ENCODE results near the gene STX3. TPM values are rescaled to one million over a fixed set of nuclear protein-coding genes. Genes with fewer than 3 reads are reported as not detected.
A peak's percentile ranks its signal among the peaks of the same experiment; 100 is the strongest.
"Not testable (repeated sequence)": the region's sequence is repeated elsewhere in the genome, so short reads cannot be mapped to it uniquely, and the experiment has no call there.

STX3 gene
- total RNA-seq, 1 donor from 2014 or later, result 14.5 TPM

GRCh38 chr11:59810911-59811259, 55.7 kb downstream of the STX3 start:
- Mint-ChIP-seq H3K9me3 (no peaks in the 10 kb centered on the region), H3K4me3 (peak overlapping the region; percentile 92), H3K27ac (peak overlapping the region; percentile 87), H3K36me3 (ENCODE audit: low read depth) (peaks cover 29% of the 10 kb centered on the region), H3K27me3 (peaks cover 3% of the 10 kb centered on the region), H3K4me1 (peaks cover 20% of the 10 kb centered on the region)
- DNase-seq (no peak), ATAC-seq (ENCODE audit: low read depth) (no peak)
- TF ChIP-seq CTCF (IDR thresholded peaks at IDR 0.05), result no peak
- intact Hi-C loops (cut with micrococcal nuclease), result loop anchor here (1.0 to 2.0 kb wide), 4 partner anchors 56 to 261 kb away; partner anchors contain the start of genes OSBP, PATL1 and STX3
- ChIA-PET CTCF (interaction anchor here (1.4 to 3.1 kb wide), 2 partner anchors 50 to 56 kb away, joined by 3 to 17 read pairs; partner anchors contain the start of gene STX3), POLR2A (interaction anchor here (0.7 to 1.6 kb wide), 3 partner anchors 44 to 56 kb away, joined by 3 to 10 read pairs (median 3); partner anchors contain the start of gene STX3)

GRCh38 chr11:59812220-59812619, 57.0 kb downstream of the STX3 start:
- TF ChIP-seq CTCF (IDR thresholded peaks at IDR 0.05), result no peak
- intact Hi-C loops (cut with micrococcal nuclease), result no loop called here
- CTCF ChIA-PET, result no interaction called here
- H3K4me1 Mint-ChIP-seq, result peaks cover 27% of the 10 kb centered on the region
- peaks cover 17% of the 10 kb centered on the region for H3K36me3 Mint-ChIP-seq (ENCODE audit: low read depth)
- DNase-seq, result no peak
- H3K4me3 Mint-ChIP-seq, result no peak overlapping the region
- no peak for ATAC-seq (ENCODE audit: low read depth)
- peaks cover 3% of the 10 kb centered on the region for H3K27me3 Mint-ChIP-seq
- no peak overlapping the region for H3K27ac Mint-ChIP-seq
- no peaks in the 10 kb centered on the region for H3K9me3 Mint-ChIP-seq
- POLR2A ChIA-PET, result no interaction called here

GRCh38 chr11:59813364-59813763, 58.2 kb downstream of the STX3 start:
- no peak for ATAC-seq (ENCODE audit: low read depth)
- peaks cover 3% of the 10 kb centered on the region for H3K27me3 Mint-ChIP-seq
- ChIA-PET POLR2A (no interaction called here), CTCF (no interaction called here)
- H3K9me3 Mint-ChIP-seq, result no peaks in the 10 kb centered on the region
- no peak for TF ChIP-seq CTCF (IDR thresholded peaks at IDR 0.05)
- intact Hi-C loops (cut with micrococcal nuclease), result no loop called here
- peaks cover 29% of the 10 kb centered on the region for H3K4me1 Mint-ChIP-seq
- H3K27ac Mint-ChIP-seq, result no peak overlapping the region
- no peak overlapping the region for H3K4me3 Mint-ChIP-seq
- DNase-seq, result no peak
- peaks cover 9% of the 10 kb centered on the region for H3K36me3 Mint-ChIP-seq (ENCODE audit: low read depth)

- ChIA-PET POLR2A (interaction anchor here (0.7 kb wide), 1 partner anchor 384 kb away, joined by 4 read pairs; no protein-coding TSS in a partner anchor), CTCF (interaction anchor here (1.0 kb wide), 1 partner anchor 60 kb away, joined by 3 read pairs; no protein-coding TSS in a partner anchor)
- TF ChIP-seq CTCF (IDR thresholded peaks at IDR 0.05), result no peak
- H3K9me3 Mint-ChIP-seq, result no peaks in the 10 kb centered on the region
- no peak overlapping the region for H3K4me3 Mint-ChIP-seq
- peaks cover 5% of the 10 kb centered on the region for H3K36me3 Mint-ChIP-seq (ENCODE audit: low read depth)
- H3K27me3 Mint-ChIP-seq, result peaks cover 3% of the 10 kb centered on the region
- no peak for DNase-seq
- no peak overlapping the region for H3K27ac Mint-ChIP-seq
- peaks cover 35% of the 10 kb centered on the region for H3K4me1 Mint-ChIP-seq
- intact Hi-C loops (cut with micrococcal nuclease), result no loop called here
- no peak for ATAC-seq (ENCODE audit: low read depth)
Observed at GRCh38 chr11:59814021-59814420, 58.8 kb downstream of the STX3 start.

GRCh38 chr11:59815754-59816153, 60.6 kb downstream of the STX3 start:
- Mint-ChIP-seq H3K9me3 (no peaks in the 10 kb centered on the region), H3K27ac (no peak overlapping the region), H3K4me1 (peaks cover 23% of the 10 kb centered on the region), H3K4me3 (no peak overlapping the region), H3K27me3 (peaks cover 3% of the 10 kb centered on the region), H3K36me3 (ENCODE audit: low read depth) (no peaks in the 10 kb centered on the region)
- POLR2A ChIA-PET, result interaction anchor here (0.6 kb wide), 2 partner anchors 146 to 172 kb away, joined by 5 to 7 read pairs; no protein-coding TSS in a partner anchor
- intact Hi-C loops (cut with micrococcal nuclease), result no loop called here
- CTCF ChIA-PET, result no interaction called here
- ATAC-seq (ENCODE audit: low read depth), result no peak
- no peak for DNase-seq
- TF ChIP-seq CTCF (IDR thresholded peaks at IDR 0.05), result no peak

GRCh38 chr11:59816434-59816833, 61.3 kb downstream of the STX3 start:
- CTCF ChIA-PET, result not testable (repeated sequence)

More at GRCh38 chr11:59816434-59816833, 61.3 kb downstream of the STX3 start:
- H3K27me3 Mint-ChIP-seq; ATAC-seq (ENCODE audit: low read depth); POLR2A ChIA-PET; intact Hi-C loops (cut with micrococcal nuclease); H3K9me3 Mint-ChIP-seq; DNase-seq; H3K4me3 Mint-ChIP-seq; H3K36me3 Mint-ChIP-seq (ENCODE audit: low read depth); H3K27ac Mint-ChIP-seq: not testable (repeated sequence)
- H3K4me1 Mint-ChIP-seq, result peaks cover 16% of the 10 kb centered on the region
